Stimulated activated CD4-positive, alpha-beta T cell treated with anti-CD3 and anti-CD28 coated beads, Interleukin-1b, Interleukin-23, amount 100 ng/mL, for 4 hours (primary cell): Measurements from ENCODE around the gene EXOC2.
"Not testable (repeated sequence)": the region's sequence is repeated elsewhere in the genome, so short reads cannot be mapped to it uniquely, and the experiment has no call there.

Experiments
- DNase-seq, 2 donors: peaks; one replicate each; pipeline ENCODE4 v3.0.0-alpha.2; 2020; ENCODE audit warnings: low read depth in 2 of 2

Gene EXOC2

GRCh38 chr6:583635-584034 is 109.3 kb downstream of the EXOC2 start:
- DNase-seq: no peak

DNA sequence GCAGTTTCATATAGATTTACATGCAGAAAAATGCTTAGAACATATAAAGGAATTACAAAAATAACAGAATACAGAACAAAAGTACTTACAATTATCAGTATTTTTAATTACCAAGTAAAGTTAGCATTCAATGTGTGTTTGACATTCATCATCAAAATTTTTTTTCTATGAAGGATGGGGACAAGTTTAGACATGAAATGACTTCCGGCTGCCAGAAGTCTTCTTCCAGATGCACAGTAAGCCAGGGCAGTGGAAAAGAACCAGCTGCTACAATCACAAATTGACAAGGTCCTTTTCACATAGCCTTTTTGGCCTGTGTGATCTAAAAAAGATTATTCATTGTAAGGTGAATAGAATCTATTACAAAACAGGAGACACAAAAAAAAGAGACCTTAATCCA is 109.8 kb downstream of the EXOC2 start:
- no peak for DNase-seq

GRCh38 chr6:582370-582769 is 110.6 kb downstream of the EXOC2 start:
- DNase-seq: no peak

DNA sequence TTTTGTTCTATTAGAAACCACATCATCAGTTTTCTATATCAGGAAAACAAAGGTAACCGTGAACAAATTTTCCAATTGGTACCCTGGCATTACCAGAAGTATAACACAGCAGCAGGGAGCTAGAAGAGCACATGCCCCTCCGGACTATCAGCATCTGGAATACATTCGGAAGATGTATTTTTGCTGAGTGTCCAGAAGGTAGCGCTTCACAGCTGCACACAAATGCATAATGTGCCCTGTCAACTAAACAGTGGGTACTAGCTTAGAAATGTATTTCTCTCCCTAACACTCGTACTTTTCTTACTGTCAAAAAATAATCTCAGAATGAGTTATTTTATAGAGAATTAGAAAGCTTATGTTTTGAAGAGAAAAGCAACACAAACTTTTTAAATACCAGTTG is 113.6 kb downstream of the EXOC2 start:
- DNase-seq: no peak

GRCh38 chr6:572596-573265 is 120.2 kb downstream of the EXOC2 start:
- DNase-seq: no peak

GRCh38 chr6:571892-572291 is 121.0 kb downstream of the EXOC2 start:
- DNase-seq: no peak

DNA sequence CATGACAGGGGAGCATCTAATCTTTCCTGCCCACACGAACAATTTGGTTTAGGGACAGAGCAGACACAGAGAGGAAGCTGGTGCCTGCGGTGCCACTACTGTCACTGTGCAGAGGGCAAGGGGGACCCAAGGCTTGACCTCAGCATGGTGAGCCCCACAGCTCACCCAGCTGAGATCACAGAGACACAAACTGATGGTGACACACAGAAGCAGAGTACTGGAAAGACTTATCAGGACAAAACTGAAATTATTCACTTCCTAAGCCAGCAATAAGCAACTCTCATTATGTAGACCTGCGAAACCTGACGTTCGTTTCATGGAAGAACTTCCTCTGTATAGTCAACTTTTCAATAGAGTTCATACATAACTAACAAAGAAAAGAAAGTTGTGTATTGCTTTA is 122.1 kb downstream of the EXOC2 start:
- no peak for DNase-seq

GRCh38 chr6:568954-569523 is 123.9 kb downstream of the EXOC2 start:
- no peak for DNase-seq

- DNase-seq: no peak
Measured at GRCh38 chr6:568085-568484, 124.9 kb downstream of the EXOC2 start.

- no peak for DNase-seq
Measured at GRCh38 chr6:563863-564262, 129.1 kb downstream of the EXOC2 start.

DNA sequence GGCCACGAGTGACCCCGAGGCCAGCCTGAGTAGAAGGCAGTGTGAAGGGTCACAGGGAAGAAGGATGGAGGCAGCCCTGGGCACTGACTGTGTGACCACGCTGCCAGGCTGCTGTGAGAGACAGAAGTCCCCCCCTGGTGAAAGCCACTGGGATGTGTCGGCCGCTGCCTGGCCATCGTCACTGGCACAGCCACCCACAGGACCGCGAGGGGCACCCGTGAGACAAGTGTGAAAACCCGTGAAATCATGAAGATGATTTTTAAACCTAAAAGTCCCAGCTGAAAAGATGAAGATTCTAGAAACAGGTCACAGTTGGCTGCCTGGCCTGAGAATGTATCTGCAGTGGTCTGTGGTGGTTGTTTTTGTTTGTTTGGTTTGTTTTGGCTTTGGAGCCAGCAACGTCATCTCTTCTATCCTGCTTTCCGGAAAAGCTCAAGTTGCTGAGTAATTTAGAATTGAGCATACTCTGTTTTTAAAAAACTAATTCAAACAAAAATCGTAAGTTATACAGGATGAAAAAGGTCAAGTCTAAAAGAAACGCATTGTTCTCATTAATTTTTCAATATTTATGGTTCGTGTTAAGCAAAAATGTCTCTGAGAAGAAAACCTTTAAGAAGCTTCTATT is 130.8 kb downstream of the EXOC2 start:
- no peak for DNase-seq

GRCh38 chr6:561335-561734 is 131.6 kb downstream of the EXOC2 start:
- not testable (repeated sequence) for DNase-seq

DNA sequence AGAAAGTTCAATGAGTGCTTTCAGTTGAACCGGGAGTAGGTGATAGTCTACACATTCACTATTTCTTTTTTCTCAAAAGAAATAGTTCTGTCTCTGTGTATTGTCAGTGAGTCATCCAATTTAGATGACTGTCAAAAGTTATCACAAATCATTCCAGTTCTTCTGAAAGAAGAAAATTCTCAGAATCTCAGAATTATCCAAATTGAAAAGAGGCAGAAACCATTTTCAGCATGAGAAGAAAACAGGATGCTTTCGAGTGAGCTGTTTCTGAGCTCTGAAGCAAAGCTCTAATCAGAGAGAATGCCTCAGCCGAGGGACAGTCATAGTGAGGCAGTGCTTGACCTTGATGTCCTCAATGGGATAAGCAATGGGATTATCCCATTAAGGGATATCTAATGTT is 134.0 kb downstream of the EXOC2 start:
- no peak for DNase-seq

- no peak for DNase-seq
Measured at GRCh38 chr6:558089-558488, 134.8 kb downstream of the EXOC2 start.

DNA sequence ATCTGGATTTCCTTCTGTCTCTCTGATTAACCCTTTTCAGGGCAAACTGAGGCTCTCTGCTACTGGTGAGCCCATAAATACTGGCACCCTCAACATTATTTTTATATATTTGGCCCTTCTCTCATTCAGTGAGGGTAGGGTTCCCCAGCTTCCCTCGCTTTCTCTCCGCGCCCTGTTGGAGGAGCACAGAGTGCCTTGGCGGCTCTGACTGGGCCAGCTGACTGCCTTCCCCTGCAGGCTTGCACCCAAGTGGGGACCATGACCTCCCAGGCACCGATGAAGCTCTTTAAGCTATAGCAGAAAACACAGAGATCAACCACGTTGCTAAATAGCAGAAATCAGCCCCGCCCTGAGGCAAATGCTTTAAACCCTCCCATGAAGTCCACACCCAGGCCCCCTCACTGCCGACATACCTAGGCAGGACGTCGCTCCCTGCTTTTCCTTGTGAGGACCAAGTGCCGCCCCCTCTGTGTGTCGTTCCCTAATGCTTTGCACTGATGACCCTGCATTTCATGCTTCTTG is 141.0 kb downstream of the EXOC2 start:
- no peak for DNase-seq

DNA sequence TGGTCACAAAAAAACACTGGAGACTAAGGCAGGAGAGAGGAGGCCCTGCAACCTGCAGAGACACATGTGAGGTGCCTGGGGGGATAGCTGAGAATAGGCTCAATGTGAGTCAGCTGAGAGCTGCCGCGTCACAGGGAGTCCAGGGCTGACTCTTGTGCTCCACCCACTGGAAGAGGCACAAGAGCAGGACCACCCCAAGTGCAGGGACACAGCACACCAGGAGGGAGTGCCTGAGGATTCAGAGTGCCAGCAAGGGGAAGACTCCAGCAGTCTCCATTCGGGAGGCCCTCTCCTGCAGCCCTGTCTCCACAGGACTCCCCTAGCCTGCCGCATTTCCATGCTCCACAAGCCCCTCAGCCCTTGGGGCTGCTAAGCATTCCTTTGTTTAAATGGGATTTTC is 141.5 kb downstream of the EXOC2 start:
- DNase-seq: peak in 1 of 2 donors; percentile 12

DNA sequence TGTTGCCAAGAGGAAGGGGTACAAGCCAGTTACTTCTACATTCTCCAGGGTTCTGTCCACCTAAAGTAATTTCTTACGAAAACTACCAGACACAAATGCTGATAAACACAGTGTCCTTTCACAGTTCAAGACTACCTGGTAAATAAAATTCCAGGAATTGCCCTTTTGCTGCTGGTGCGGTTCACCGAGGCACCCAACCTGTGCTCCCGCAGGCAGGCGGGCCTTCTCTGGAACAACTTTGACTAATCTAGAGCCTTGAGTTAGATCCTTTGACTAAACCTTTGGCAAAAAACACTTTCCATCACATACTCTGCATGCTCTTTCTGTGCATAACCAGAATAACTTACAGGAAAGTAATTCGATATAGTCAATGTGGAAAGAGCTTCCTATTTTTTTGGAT is 143.0 kb downstream of the EXOC2 start:
- DNase-seq: no peak

DNA sequence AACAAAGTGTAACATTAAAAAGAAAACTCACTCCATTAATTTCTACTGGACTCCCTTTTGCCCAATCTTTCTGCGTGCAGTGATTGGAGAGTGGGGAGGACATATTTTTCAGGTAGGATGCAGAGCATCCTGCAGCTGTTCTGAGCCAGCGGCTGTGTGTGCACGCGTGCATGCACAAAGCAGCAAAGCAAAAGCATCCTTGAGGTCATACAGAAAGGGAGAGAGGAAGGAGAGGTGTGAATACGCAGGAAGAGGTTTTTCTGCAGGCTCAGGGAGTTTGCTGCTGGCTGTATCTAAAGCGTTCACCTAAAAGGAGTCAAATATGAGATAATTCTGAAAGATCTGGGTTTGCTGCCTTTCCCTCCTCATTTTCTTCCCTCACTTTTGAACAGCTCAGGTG is 144.4 kb downstream of the EXOC2 start:
- DNase-seq: no peak

DNA sequence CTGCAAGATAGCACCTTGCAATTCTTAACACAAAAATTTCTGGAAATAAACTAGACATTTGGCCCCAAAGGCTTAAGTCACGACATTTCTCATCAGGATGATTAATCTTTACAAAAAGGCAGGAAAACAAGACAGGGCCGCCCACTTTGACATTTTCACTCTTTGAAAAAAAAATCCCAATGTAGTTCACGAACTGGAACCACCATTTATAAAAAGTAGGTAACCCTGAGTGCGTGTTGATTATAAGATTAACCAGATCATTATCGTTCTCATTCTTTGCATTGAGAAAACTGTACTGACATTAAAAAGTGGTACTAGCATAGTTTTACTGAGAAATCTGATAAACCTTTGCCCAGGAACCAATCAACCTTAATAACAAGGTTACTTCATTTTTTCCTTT is 144.8 kb downstream of the EXOC2 start:
- no peak for DNase-seq

- DNase-seq: no peak
Measured at GRCh38 chr6:540490-540889, 152.4 kb downstream of the EXOC2 start.

DNA sequence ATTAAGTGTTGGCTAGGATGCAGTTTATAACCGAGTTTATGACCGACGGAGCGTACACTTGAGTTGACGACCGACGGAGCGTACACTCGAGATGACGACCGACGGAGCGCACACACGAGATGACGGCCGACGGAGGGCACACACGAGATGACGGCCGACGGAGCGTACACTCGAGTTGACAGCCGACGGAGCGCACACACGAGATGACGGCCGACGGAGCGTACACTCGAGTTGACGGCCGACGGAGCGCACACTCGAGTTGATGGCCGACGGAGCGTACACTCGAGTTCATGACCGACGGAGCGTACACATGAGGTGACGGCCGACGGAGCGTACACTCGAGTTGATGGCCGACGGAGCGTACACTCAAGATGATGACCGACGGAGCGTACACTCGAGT is 155.8 kb downstream of the EXOC2 start:
- DNase-seq: no peak

DNA sequence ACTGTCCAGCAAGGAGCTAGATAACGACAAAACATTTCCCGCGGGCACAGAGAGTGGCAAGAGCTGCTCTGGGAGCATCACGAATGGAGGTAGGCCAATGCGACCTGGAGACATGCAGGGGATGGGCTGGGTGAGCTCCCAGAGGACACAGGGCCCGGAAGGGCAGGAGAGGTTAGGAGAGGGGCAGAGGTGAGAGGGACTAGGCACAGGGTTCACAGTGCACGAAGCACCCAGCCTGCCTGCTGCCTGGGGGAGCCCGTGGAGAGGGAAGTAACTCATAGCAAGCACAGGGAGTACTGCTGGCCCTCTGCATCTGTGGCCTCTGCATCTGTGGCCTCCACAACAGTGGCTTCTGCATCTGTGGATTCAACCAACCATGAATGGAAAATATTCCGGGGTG is 162.5 kb downstream of the EXOC2 start:
- no peak for DNase-seq

DNA sequence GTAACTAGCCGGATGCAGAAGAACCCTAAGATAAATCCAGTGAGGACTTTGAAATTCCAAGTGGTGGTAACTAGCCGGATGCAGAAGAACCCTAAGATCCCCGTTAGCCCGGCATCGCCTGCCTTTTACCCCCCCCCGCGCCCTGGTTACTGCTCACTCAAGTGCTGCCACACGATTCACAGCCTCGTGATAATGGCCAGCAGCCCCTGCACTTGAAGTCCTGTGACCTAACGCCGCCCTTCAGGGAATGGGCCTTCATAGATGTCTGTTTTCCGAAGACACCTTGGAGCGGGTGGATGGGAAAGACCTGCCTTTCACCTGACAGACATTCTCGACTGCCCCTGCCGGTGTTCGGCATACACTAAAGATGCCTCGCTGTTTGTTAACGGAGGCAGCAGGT is 163.9 kb downstream of the EXOC2 start:
- no peak for DNase-seq
